Liver (tissue), 2 donors: ENCODE measurements around the gene ATP6V1G1.

Source experiments
- CTCF ChIP-seq: fragments of 150-350 bp; IDR thresholded peaks from 2 replicates; pipeline ENCODE4 v1.5.1; 2017; ENCODE audit warnings: improper control_type of control experiment, low read depth, low read length; ENCODE audit not compliant: missing input control
- TF ChIP-seq, protein P1 (sequence below): IDR thresholded peaks from 2 replicates; pipeline ENCODE4 v1.6.1; 2016; ENCODE audit warnings: antibody characterized with exemption, mild to moderate bottlenecking
- donor health status: healthy.

DNA sequence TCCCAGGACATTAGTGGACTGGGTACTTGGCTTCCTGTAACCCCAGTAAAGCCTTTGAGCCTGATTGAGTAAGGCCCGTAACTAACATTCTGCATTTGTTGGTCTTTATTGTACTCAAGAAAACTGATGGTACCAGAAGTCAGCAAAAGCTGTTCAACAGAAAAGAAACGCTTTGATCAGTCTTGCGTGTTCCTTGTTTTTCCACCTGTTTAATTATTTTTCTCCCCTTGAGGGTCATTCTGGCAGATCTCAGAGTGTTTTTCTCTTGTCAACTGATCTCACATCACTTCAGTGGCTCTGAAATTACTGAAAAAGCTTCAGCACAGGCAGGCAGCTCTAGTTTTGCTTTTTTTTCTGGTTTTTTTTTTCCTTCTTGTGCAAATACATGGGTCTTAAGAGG lies 17.4 kb downstream of the ATP6V1G1 start:
- TF ChIP-seq CTCF, result no peak
- TF ChIP-seq, protein P1, sequence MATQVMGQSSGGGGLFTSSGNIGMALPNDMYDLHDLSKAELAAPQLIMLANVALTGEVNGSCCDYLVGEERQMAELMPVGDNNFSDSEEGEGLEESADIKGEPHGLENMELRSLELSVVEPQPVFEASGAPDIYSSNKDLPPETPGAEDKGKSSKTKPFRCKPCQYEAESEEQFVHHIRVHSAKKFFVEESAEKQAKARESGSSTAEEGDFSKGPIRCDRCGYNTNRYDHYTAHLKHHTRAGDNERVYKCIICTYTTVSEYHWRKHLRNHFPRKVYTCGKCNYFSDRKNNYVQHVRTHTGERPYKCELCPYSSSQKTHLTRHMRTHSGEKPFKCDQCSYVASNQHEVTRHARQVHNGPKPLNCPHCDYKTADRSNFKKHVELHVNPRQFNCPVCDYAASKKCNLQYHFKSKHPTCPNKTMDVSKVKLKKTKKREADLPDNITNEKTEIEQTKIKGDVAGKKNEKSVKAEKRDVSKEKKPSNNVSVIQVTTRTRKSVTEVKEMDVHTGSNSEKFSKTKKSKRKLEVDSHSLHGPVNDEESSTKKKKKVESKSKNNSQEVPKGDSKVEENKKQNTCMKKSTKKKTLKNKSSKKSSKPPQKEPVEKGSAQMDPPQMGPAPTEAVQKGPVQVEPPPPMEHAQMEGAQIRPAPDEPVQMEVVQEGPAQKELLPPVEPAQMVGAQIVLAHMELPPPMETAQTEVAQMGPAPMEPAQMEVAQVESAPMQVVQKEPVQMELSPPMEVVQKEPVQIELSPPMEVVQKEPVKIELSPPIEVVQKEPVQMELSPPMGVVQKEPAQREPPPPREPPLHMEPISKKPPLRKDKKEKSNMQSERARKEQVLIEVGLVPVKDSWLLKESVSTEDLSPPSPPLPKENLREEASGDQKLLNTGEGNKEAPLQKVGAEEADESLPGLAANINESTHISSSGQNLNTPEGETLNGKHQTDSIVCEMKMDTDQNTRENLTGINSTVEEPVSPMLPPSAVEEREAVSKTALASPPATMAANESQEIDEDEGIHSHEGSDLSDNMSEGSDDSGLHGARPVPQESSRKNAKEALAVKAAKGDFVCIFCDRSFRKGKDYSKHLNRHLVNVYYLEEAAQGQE, result no peak
